Neuronal stem cell (in vitro differentiated cells): ENCODE data around the gene RAB22A.

Source experiments
- DNase-seq: peaks from one replicate; pipeline ENCODE4 v3.0.0-alpha.2; 2013; ENCODE audit warnings: low spot score
- H2AFZ ChIP-seq: one replicate; pipeline ENCODE4 v1.6.1; 2013; ENCODE audit warnings: mild to moderate bottlenecking, low read length, inconsistent platforms
- H2AK5ac ChIP-seq: 2 replicates; pipeline ENCODE4 v1.6.1; 2013; ENCODE audit warnings: low read depth, mild to moderate bottlenecking, inconsistent platforms, low read length, moderate library complexity, mixed read lengths
- H2BK120ac ChIP-seq: 2 replicates; pipeline ENCODE4 v1.6.1; 2013; ENCODE audit warnings: low read depth, mild to moderate bottlenecking, inconsistent platforms, low read length, moderate library complexity, mixed read lengths
- H2BK12ac ChIP-seq: one replicate; pipeline ENCODE4 v1.6.1; 2013; ENCODE audit warnings: low read length, inconsistent platforms
- H2BK15ac ChIP-seq: 2 replicates; pipeline ENCODE4 v1.6.1; 2013; ENCODE audit warnings: mild to moderate bottlenecking, low read length, inconsistent platforms, mixed read lengths
- H2BK5ac ChIP-seq: one replicate; pipeline ENCODE4 v1.6.1; 2013; ENCODE audit warnings: inconsistent platforms, mild to moderate bottlenecking, low read length, moderate library complexity
- H3K14ac ChIP-seq: one replicate; pipeline ENCODE4 v1.6.1; 2013; ENCODE audit warnings: low read length, inconsistent platforms
- H3K18ac ChIP-seq: 2 replicates; pipeline ENCODE4 v1.6.1; 2013; ENCODE audit warnings: low read length, inconsistent platforms
- H3K23ac ChIP-seq: 2 replicates; pipeline ENCODE4 v1.6.1; 2013; ENCODE audit warnings: low read depth, mild to moderate bottlenecking, mixed read lengths, low read length, inconsistent platforms; ENCODE audit not compliant: poor library complexity
- H3K27ac ChIP-seq: replicated peaks from 3 replicates; pipeline ENCODE4 v1.5.1; 2013; ENCODE audit warnings: low read length, inconsistent platforms
- H3K27me3 ChIP-seq, 3 experiments: 2 replicates each; pipeline ENCODE4 v1.6.1; 2013; ENCODE audit warnings: low read length in 3 of 3, mild to moderate bottlenecking in 2 of 3, inconsistent platforms in 1 of 3, low read depth in 1 of 3, mixed read lengths in 1 of 3, moderate library complexity in 1 of 3; ENCODE audit not compliant: control insufficient read depth in 3 of 3, insufficient read depth in 3 of 3
- H3K36me3 ChIP-seq, 2 donors: replicated peaks in 1 of 2; 2 replicates each; pipeline ENCODE4 v1.6.1; 2013; ENCODE audit warnings: low read length in 2 of 2; ENCODE audit not compliant: control insufficient read depth in 2 of 2, insufficient read depth in 2 of 2
- H3K4ac ChIP-seq: 2 replicates; pipeline ENCODE4 v1.6.1; 2013; ENCODE audit warnings: inconsistent platforms, mild to moderate bottlenecking, low read length, moderate library complexity
- H3K4me1 ChIP-seq, 2 donors: 1 replicate in 1 of 2; 2 replicates in 1 of 2; pipeline ENCODE4 v1.6.1; 2013; ENCODE audit warnings: low read length in 2 of 2, low read depth in 1 of 2; ENCODE audit not compliant: control insufficient read depth in 2 of 2, insufficient read depth in 1 of 2
- H3K4me2 ChIP-seq: one replicate; pipeline ENCODE4 v1.6.1; 2013; ENCODE audit warnings: mild to moderate bottlenecking, low read length, inconsistent platforms; ENCODE audit not compliant: insufficient read depth, poor library complexity, severe bottlenecking
- H3K4me3 ChIP-seq, 2 donors: 2 replicates each; pipeline ENCODE4 v1.5.1; 2013; ENCODE audit warnings: low read length in 2 of 2, mild to moderate bottlenecking in 2 of 2, inconsistent platforms in 1 of 2, moderate library complexity in 1 of 2
- H3K79me1 ChIP-seq: one replicate; pipeline ENCODE4 v1.6.1; 2013; ENCODE audit warnings: low read depth, mild to moderate bottlenecking, inconsistent platforms, low read length, moderate library complexity
- H3K9ac ChIP-seq: one replicate; pipeline ENCODE4 v1.6.1; 2013; ENCODE audit warnings: mild to moderate bottlenecking, low read depth, low read length, inconsistent platforms; ENCODE audit not compliant: poor library complexity
- H3K9me3 ChIP-seq, 2 donors: replicated peaks in 1 of 2; 2 replicates each; pipeline versions ENCODE3 to v1.6.1; 2013; ENCODE audit warnings: low read length in 2 of 2, mild to moderate bottlenecking in 2 of 2, inconsistent platforms in 1 of 2, low read depth in 1 of 2, mixed read lengths in 1 of 2, moderate library complexity in 1 of 2; ENCODE audit not compliant: control insufficient read depth in 2 of 2, insufficient read depth in 1 of 2
- H4K8ac ChIP-seq: one replicate; pipeline ENCODE4 v1.6.1; 2013; ENCODE audit warnings: low read depth, mild to moderate bottlenecking, inconsistent platforms, low read length, moderate library complexity
- H4K91ac ChIP-seq: one replicate; pipeline ENCODE4 v1.6.1; 2013; ENCODE audit warnings: low read length, low read depth, mild to moderate bottlenecking, inconsistent platforms; ENCODE audit not compliant: poor library complexity
- WGBS, 2 donors: extraction: QIAGEN DNeasy Blood & Tissue Kit; methylation state at CpG; one replicate each; pipeline ENCODE4 v1.1.7; 2013; ENCODE audit warnings: missing lambda C conversion rate in 2 of 2, mixed read lengths in 1 of 2; ENCODE audit not compliant: insufficient read length in 2 of 2, insufficient replicate concordance in 1 of 2; ENCODE audit errors: extremely low coverage in 2 of 2; 5-methylcytosine and 5-hydroxymethylcytosine counted together

RAB22A gene

DNA sequence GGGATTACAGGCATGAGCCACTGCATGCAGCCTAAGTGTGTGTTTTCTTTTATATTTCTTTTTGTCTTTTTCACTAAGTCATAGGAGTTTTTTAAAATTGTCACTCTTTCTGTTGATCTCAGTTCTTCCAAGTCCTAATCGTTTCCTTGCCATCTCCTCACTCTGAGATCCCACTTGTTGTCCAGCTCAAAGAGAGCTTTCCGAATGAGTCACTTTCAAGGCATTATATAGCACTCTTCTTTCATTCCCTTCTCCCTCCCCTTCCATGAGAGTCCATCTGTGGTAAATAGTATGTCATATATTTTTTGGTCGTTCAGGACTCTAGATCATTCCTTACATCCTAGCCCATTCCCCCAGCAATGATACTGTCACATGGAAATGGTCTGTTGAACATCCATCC is 83.8 kb downstream of the RAB22A start:
- Histone ChIP-seq H3K14ac (no peak overlapping the region), H2AFZ (no peak overlapping the region), H3K4me1 (peaks cover 11 to 12% of the 10 kb centered on the region in 2 donors), H4K91ac (no peak overlapping the region), H3K9me3 (no peaks in the 10 kb centered on the region), H3K27ac (no peak overlapping the region), H3K36me3 (peaks cover 9 to 59% of the 10 kb centered on the region in 2 donors), H2BK120ac (no peak overlapping the region), H3K4me2 (no peak overlapping the region), H3K4ac (no peak overlapping the region), H3K18ac (no peak overlapping the region), H2BK12ac (no peak overlapping the region), H2BK15ac (no peak overlapping the region), H3K4me3 (no peak overlapping the region), H2BK5ac (no peak overlapping the region), H3K79me1 (peaks cover 14% of the 10 kb centered on the region), H4K8ac (no peak overlapping the region), H2AK5ac (no peak overlapping the region), H3K23ac (no peak overlapping the region), H3K27me3 (no peaks in the 10 kb centered on the region), H3K9ac (no peak overlapping the region)
- DNase-seq = no peak
- no CpG with 5 or more reads among the region's 3 CpGs for WGBS, 2 donors

DNA sequence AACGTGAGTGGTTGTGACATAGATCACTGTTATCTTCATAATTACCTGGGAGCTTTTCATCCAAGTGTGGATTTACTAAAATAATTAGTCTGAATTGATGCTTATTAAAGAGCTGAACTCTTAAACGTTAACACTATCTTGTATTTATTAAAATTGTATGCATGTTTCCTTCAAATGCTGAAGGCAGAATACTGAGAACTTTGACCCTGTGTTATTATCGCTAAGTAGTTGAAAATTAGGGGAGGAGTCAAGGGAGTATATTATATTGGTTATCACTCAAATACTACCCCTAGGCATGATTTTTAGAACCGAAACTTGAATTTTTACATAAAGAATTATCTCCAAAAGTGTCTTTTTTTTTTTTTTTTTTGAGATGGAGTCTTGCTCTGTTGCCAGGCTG is 85.3 kb downstream of the RAB22A start:
- no peak overlapping the region for H2BK12ac ChIP-seq
- H2AFZ ChIP-seq = no peak overlapping the region
- no peak overlapping the region for H2BK15ac ChIP-seq
- no peak for DNase-seq
- H4K8ac ChIP-seq = no peak overlapping the region
- H3K27me3 ChIP-seq = no peaks in the 10 kb centered on the region
- H3K4me2 ChIP-seq = no peak overlapping the region
- no peak overlapping the region for H3K4me3 ChIP-seq
- peaks cover 9 to 58% of the 10 kb centered on the region in 2 donors for H3K36me3 ChIP-seq
- H2AK5ac ChIP-seq = no peak overlapping the region
- H4K91ac ChIP-seq = no peak overlapping the region
- no peak overlapping the region for H3K23ac ChIP-seq
- H2BK120ac ChIP-seq = no peak overlapping the region
- no peak overlapping the region for H3K18ac ChIP-seq
- no peak overlapping the region for H3K27ac ChIP-seq
- H3K79me1 ChIP-seq = peaks cover 11% of the 10 kb centered on the region
- H3K4me1 ChIP-seq = peaks cover 9 to 10% of the 10 kb centered on the region in 2 donors
- H3K14ac ChIP-seq = no peak overlapping the region
- no peak overlapping the region for H3K9ac ChIP-seq
- H2BK5ac ChIP-seq = no peak overlapping the region
- no peak overlapping the region for H3K4ac ChIP-seq
- WGBS, 2 donors = no CpG with 5 or more reads among the region's 4 CpGs
- H3K9me3 ChIP-seq = no peaks in the 10 kb centered on the region

DNA sequence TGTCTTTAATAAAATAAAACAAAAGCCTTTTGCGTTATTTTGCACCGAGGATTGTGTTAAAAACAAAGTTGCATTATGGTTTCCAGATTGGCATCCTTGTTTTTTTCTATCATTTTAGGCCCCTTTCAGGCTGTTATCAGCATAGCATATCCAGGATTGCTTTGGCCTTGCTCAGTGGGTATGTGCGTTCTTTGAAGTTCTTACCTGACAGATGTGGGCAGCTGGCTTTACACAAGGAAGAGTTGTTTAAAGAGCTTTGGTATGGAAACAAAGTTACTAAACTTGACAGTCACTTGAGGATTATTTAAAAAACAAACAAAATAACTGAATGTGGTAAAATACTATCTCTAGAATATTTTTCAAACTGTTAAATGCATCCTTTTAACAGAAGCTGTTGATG is 86.1 kb downstream of the RAB22A start:
- Histone ChIP-seq H2AFZ (no peak overlapping the region), H3K4ac (no peak overlapping the region), H3K4me1 (peaks cover under 1 to 3% of the 10 kb centered on the region in 2 donors), H2BK120ac (no peak overlapping the region), H3K9me3 (peaks cover 0 to 3% of the 10 kb centered on the region in 2 donors), H3K36me3 (peaks cover 6 to 57% of the 10 kb centered on the region in 2 donors), H3K27me3 (no peaks in the 10 kb centered on the region), H3K4me3 (no peak overlapping the region), H4K8ac (no peak overlapping the region), H3K27ac (no peak overlapping the region), H2BK5ac (no peak overlapping the region), H2BK12ac (no peak overlapping the region), H4K91ac (no peak overlapping the region), H3K23ac (no peak overlapping the region), H3K14ac (no peak overlapping the region), H3K18ac (no peak overlapping the region), H3K4me2 (no peak overlapping the region), H3K79me1 (peaks cover 6% of the 10 kb centered on the region), H3K9ac (no peak overlapping the region), H2AK5ac (no peak overlapping the region), H2BK15ac (no peak overlapping the region)
- DNase-seq = no peak
- no CpG with 5 or more reads among the region's 3 CpGs for WGBS, 2 donors

DNA sequence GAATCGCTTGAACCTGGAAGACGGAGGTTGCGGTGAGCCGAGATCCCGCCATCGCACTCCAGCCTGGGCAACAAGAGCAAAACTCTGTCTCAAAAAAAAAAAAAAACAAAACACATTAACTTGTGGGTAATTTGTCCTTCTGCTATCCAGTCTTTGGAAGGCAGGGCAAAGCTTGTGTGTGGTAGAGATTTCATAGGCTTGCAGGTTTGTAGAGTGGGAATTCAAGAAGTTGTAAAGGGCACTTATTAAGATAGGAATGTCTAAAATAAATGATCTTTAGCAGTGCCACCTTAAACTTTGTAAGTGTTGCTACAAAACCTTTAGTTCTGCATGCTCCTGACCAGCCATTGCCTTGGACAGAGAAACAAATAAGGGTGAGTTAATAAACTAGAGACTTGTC is 87.9 kb downstream of the RAB22A start:
- no peaks in the 10 kb centered on the region for H3K4me1 ChIP-seq
- no peak overlapping the region for H4K8ac ChIP-seq
- H3K4me2 ChIP-seq = no peak overlapping the region
- no peak overlapping the region for H2BK120ac ChIP-seq
- H3K23ac ChIP-seq = no peak overlapping the region
- H3K36me3 ChIP-seq = peaks cover 0 to 41% of the 10 kb centered on the region in 2 donors
- no peak for DNase-seq
- H3K9ac ChIP-seq = no peak overlapping the region
- H3K27ac ChIP-seq = no peak overlapping the region
- H4K91ac ChIP-seq = no peak overlapping the region
- no peak overlapping the region for H2BK12ac ChIP-seq
- no peak overlapping the region for H2BK5ac ChIP-seq
- H3K79me1 ChIP-seq = peaks cover 2% of the 10 kb centered on the region
- H2AK5ac ChIP-seq = no peak overlapping the region
- no peak overlapping the region for H3K14ac ChIP-seq
- no peak overlapping the region for H3K4ac ChIP-seq
- no peak overlapping the region for H3K4me3 ChIP-seq
- WGBS, 2 donors = no CpG with 5 or more reads among the region's 6 CpGs
- no peak overlapping the region for H2BK15ac ChIP-seq
- peaks cover 0 to 5% of the 10 kb centered on the region in 2 donors for H3K9me3 ChIP-seq
- no peak overlapping the region for H3K18ac ChIP-seq
- H2AFZ ChIP-seq = no peak overlapping the region
- no peaks in the 10 kb centered on the region for H3K27me3 ChIP-seq
